B cell (primary cell): ENCODE results near the gene PON3.

Experiments
- CTCF ChIP-seq: fragments of 200-600 bp; IDR thresholded peaks from one replicate; pipeline ENCODE4 v1.8.0; 2022; ENCODE audit warnings: antibody characterized with exemption, mild to moderate bottlenecking
- EZH2 ChIP-seq: IDR thresholded peaks from 2 replicates; pipeline ENCODE4 v1.6.1; 2012; ENCODE audit warnings: borderline replicate concordance, low read depth, mild to moderate bottlenecking, moderate library complexity, low read length; ENCODE audit not compliant: insufficient read depth, poor library complexity, severe bottlenecking

- TF ChIP-seq CTCF (no peak), EZH2 (no peak)
Measured at GRCh38 chr7:95394370-95394769, 1.8 kb downstream of the PON3 start.
